ENCODE measurements around the gene CHST3. TPM values are rescaled to one million over a fixed set of nuclear protein-coding genes. Genes with fewer than 3 reads are reported as not detected.

The CHST3 gene
- total and polyA plus RNA-seq, 9 of the 15 experiments (the other 6 are each of a cell fraction or from before 2014, with no cell fraction given) = 0.01 to 1.3 (median 0.15) TPM

- no TSS peak for BruUV-seq (replicated peaks)
- DNase-seq (ENCODE audit: extremely low read depth in 1 of 4, low spot score in 3 of 4) = no peak
- FAIRE-seq = no peak
- ATAC-seq = no peak
- in situ Hi-C loops (cut with MboI) = no loop called here
- no peak overlapping the region for H2AFZ ChIP-seq (ENCODE audit: low read depth, low read length)
- CTCF ChIA-PET (ENCODE audit: low intra/inter-chr PET ratio) = interaction anchor here (1.7 kb wide), 1 partner anchor 78 kb away, joined by 6 read pairs; no protein-coding TSS in a partner anchor
- 8% methylated on average over 4 of the region's 4 CpGs for WGBS (ENCODE audit: insufficient coverage, low coverage, missing lambda C conversion rate)
- no peak overlapping the region for H3K4me2 ChIP-seq (ENCODE audit: insufficient read depth, low read length)
- H3K79me2 ChIP-seq (ENCODE audit: control insufficient read depth, insufficient read depth, low read length) = no peaks in the 10 kb centered on the region
- no peaks in the 10 kb centered on the region for H3K36me3 ChIP-seq (ENCODE audit: control insufficient read depth, insufficient read depth, low read length)
- H3K9ac ChIP-seq (ENCODE audit: insufficient read depth in 1 of 2, low read depth in 2 of 2, low read length in 2 of 2) = no peak overlapping the region
- H3K9me1 ChIP-seq (ENCODE audit: control insufficient read depth, insufficient read depth, low read length) = no peaks in the 10 kb centered on the region
- no peak overlapping the region for H3K4me3 ChIP-seq
- POLR2A ChIA-PET = interaction anchor here (0.5 to 1.2 kb wide), 6 partner anchors 9 to 1792 kb away, joined by 3 read pairs; partner anchors contain the start of gene PSAP
- no peaks in the 10 kb centered on the region; the same call in 1 of the 2 replicates for H4K20me1 ChIP-seq (replicated peaks; ENCODE audit: control insufficient read depth, insufficient read depth, low read length)
- H3K27ac ChIP-seq (ENCODE audit: extremely low read depth, low read depth, low read length) = no peak overlapping the region
- H3K4me1 ChIP-seq (replicated peaks in 1 of 2; ENCODE audit: control insufficient read depth in 2 of 2, insufficient read depth in 2 of 2, low read length in 2 of 2) = peaks cover 0 to 9% of the 10 kb centered on the region in 2 experiments; a peak in 2 of 5 replicates
- H3K27me3 ChIP-seq (ENCODE audit: control insufficient read depth in 2 of 2, insufficient read depth in 2 of 2, low read length in 2 of 2) = peaks cover 39 to 84% of the 10 kb centered on the region in 2 experiments
- intact Hi-C loops (cut with micrococcal nuclease) = loop anchor here (5.0 kb wide), 1 partner anchor 74 kb away; no protein-coding TSS in a partner anchor
- TF ChIP-seq ZNF316 (IDR thresholded peaks at IDR 0.05) (no peak), JUNB (CRISPR knock-in tag; conservative IDR thresholded peaks at IDR 0.05) (no peak), PTRF (tag; IDR thresholded peaks at IDR 0.05) (no peak), ZNF175 (CRISPR knock-in tag; IDR thresholded peaks at IDR 0.05; ENCODE audit: low read depth) (no peak), SIRT6 (IDR thresholded peaks at IDR 0.05; ENCODE audit: low read depth, low read length) (no peak), FUS (optimal IDR thresholded peaks at IDR 0.05; ENCODE audit: low read depth, low read length) (no peak), SP1 (CRISPR knock-in tag; IDR thresholded peaks at IDR 0.05) (no peak), HES1 (IDR thresholded peaks at IDR 0.05; ENCODE audit: low read depth) (no peak), CHAMP1 (IDR thresholded peaks at IDR 0.05) (no peak), ZNF780A (CRISPR knock-in tag; IDR thresholded peaks at IDR 0.05) (no peak)
- H3K9me3 ChIP-seq (replicated peaks; ENCODE audit: control insufficient read depth, insufficient read depth, low read depth, low read length) = no peaks in the 10 kb centered on the region
Observed at GRCh38 chr10:71970869-71971268, 6.7 kb downstream of the CHST3 start.

Data from K562 (cell line).